Skeletal muscle tissue (tissue), 4 donors: Measurements from ENCODE around the gene KTI12. TPM values are rescaled to one million over a fixed set of nuclear protein-coding genes. Genes with fewer than 3 reads are reported as not detected.
"Not testable (repeated sequence)": the region's sequence is repeated elsewhere in the genome, so short reads cannot be mapped to it uniquely, and the experiment has no call there.

ENCODE experiments used
- H3K27ac ChIP-seq: one replicate; pipeline ENCODE4 v1.7.0; 2013; ENCODE audit warnings: mild to moderate bottlenecking, low read depth, low read length, inconsistent platforms
- H3K27me3 ChIP-seq, 3 donors: one replicate each; pipeline ENCODE4 v1.7.0; 2013; ENCODE audit warnings: low read length in 3 of 3; ENCODE audit not compliant: control insufficient read depth in 3 of 3, insufficient read depth in 3 of 3
- H3K36me3 ChIP-seq, 3 donors: one replicate each; pipeline ENCODE4 v1.7.0; 2013; ENCODE audit warnings: low read length in 3 of 3; ENCODE audit not compliant: control insufficient read depth in 3 of 3, insufficient read depth in 3 of 3
- H3K4me1 ChIP-seq, 3 donors: one replicate each; pipeline ENCODE4 v1.7.0; 2013; ENCODE audit warnings: low read length in 3 of 3, mild to moderate bottlenecking in 3 of 3; ENCODE audit not compliant: control insufficient read depth in 3 of 3, insufficient read depth in 3 of 3
- H3K4me3 ChIP-seq, 3 donors: one replicate each; pipeline ENCODE4 v1.7.0; 2013; ENCODE audit warnings: low read length in 3 of 3
- H3K9ac ChIP-seq, 3 donors: one replicate each; pipeline ENCODE4 v1.7.0; 2013; ENCODE audit warnings: low read length in 3 of 3, mild to moderate bottlenecking in 3 of 3, moderate library complexity in 2 of 3, low read depth in 1 of 3
- H3K9me3 ChIP-seq, 3 donors: one replicate each; pipeline ENCODE4 v1.7.0; 2013; ENCODE audit warnings: low read length in 3 of 3; ENCODE audit not compliant: control insufficient read depth in 3 of 3
- total RNA-seq: library from RNA; depleted of rRNA; stranded (reverse); fragments of >200 nt; gene quantifications from one replicate; pipeline ENCODE4 v1.2.3, GENCODE V29; 2014
- donor health status: Osteomylitis.

Gene KTI12
- total RNA-seq, 1 donor from 2014 or later: 5.7 TPM

GRCh38 chr1:52057255-52057654, 23.6 kb upstream of the KTI12 start:
- H3K4me1 ChIP-seq: peaks cover 17 to 43% (median 38%) of the 10 kb centered on the region in 3 donors
- peaks cover 8 to 14% (median 12%) of the 10 kb centered on the region in 3 donors for H3K36me3 ChIP-seq
- H3K27me3 ChIP-seq: no peaks in the 10 kb centered on the region
- peak overlapping the region; percentile 4 to 94 (median 91) for H3K9ac ChIP-seq
- H3K27ac ChIP-seq: peak overlapping the region; percentile 91
- peak overlapping the region; percentile 91 to 99 (median 94) for H3K4me3 ChIP-seq
- no peaks in the 10 kb centered on the region for H3K9me3 ChIP-seq

DNA sequence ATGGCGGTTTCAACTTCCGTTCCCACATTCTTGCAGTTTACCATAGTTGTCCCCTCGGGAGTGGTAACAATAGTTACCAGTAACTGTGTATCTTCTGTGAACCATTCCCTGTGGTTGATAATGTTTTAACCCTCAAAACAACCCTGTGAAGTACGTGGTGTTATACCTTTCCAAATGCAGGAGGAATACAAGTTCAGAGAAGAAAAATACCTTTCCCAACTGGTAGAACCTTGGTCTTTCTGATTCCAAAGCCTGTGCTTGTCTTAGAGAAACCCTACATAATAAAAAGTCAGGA, 23.3 kb upstream of the KTI12 start:
- Histone ChIP-seq H3K4me1 (peaks cover 17 to 43% (median 38%) of the 10 kb centered on the region in 3 donors), H3K4me3 (peak overlapping the region; percentile 91 to 99 (median 94)), H3K9ac (peak overlapping the region; percentile 91 to 94 (median 93)), H3K27ac (peak overlapping the region; percentile 91), H3K9me3 (no peaks in the 10 kb centered on the region), H3K36me3 (peaks cover 8 to 17% (median 12%) of the 10 kb centered on the region in 3 donors), H3K27me3 (no peaks in the 10 kb centered on the region)

DNA sequence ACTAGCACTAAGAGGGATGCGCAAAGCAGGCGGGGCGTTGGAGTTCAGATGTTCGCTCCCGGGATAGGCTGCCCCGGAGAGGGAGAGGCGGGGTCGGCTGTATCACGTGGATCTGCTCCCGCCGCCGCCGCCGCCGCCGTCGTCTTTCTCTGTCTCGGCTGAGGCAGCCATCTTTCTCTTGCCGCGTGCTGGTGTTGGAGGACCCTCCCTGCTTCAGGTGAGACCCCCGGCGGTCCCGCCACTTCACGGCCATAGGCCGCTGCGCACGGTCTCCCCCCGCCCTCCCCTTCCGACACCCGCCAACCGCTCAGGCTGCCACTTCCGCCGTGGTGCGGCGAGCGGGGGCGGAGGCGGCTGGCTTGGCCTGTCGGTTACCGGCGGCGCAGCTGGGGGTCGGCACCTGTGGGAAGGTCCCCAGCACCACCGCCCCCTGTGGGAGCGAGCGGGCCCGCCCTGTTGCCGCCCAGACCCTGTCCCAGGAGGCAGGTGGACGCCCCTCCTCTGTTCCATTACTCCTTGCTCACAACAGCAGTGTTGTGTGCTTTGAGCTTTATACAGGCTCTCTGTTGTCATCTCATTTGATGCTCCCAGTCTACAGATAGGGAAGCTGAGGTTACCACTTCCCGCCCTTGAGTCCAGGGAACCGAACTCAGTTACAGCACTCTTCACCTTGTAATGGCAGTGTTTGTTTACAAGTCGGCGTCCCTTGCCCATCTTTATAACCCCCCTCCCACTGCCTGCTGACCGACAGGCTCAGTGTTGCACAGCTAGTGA, 22.7 kb upstream of the KTI12 start, which contains the start of gene BTF3L4:
Gene BTF3L4, plus strand, starts transcription at position 133 of the 774 bp plus-strand sequence. CDS start 3,553 bp downstream, outside the sequence.
- H3K36me3 ChIP-seq: peaks cover 8 to 17% (median 12%) of the 10 kb centered on the region in 3 donors
- H3K9ac ChIP-seq: peak within 1 kb of the TSS; percentile 91 to 94 (median 93)
- peak within 1 kb of the TSS; percentile 91 for H3K27ac ChIP-seq
- H3K9me3 ChIP-seq: no peaks in the 10 kb centered on the region
- H3K4me1 ChIP-seq: peaks cover 17 to 43% (median 38%) of the 10 kb centered on the region in 3 donors
- H3K27me3 ChIP-seq: no peaks in the 10 kb centered on the region
- peak within 1 kb of the TSS; percentile 91 to 99 (median 94) for H3K4me3 ChIP-seq

DNA sequence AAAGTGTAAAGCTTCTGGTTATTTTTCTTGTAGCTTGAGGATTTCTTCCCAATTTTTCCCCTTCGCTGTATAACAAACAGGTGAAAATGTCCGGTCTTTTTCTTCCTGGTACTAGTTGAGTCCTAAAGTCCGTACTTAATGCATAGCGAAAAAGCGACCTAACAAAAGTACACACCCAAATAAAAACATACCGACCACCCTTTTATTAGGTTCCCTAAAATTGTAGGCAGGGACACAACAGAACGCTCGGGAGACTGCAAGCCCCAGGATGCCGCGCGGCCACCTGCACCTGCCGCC, 22.2 kb upstream of the KTI12 start:
- no peaks in the 10 kb centered on the region for H3K9me3 ChIP-seq
- H3K27me3 ChIP-seq: no peaks in the 10 kb centered on the region
- H3K4me3 ChIP-seq: peak overlapping the region; percentile 91 to 98 (median 94)
- H3K36me3 ChIP-seq: peaks cover 5 to 14% (median 8%) of the 10 kb centered on the region in 3 donors
- H3K27ac ChIP-seq: peak overlapping the region; percentile 86
- H3K9ac ChIP-seq: peak overlapping the region; percentile 85 to 87 (median 87)
- H3K4me1 ChIP-seq: peaks cover 17 to 43% (median 38%) of the 10 kb centered on the region in 3 donors

GRCh38 chr1:52055066-52055865, 21.7 kb upstream of the KTI12 start, which contains the start of gene TXNDC12:
TSS of gene TXNDC12 (minus strand) at chr1:52055191. CDS start at chr1:52055096, 95 bp downstream.
- Histone ChIP-seq H3K9ac (peak within 1 kb of the TSS; percentile 85 to 87 (median 87)), H3K4me1 (peaks cover 17 to 43% (median 38%) of the 10 kb centered on the region in 3 donors), H3K4me3 (peak within 1 kb of the TSS; percentile 91 to 98 (median 94)), H3K36me3 (peaks cover under 1 to 9% (median 3%) of the 10 kb centered on the region in 3 donors), H3K9me3 (no peaks in the 10 kb centered on the region), H3K27me3 (no peaks in the 10 kb centered on the region), H3K27ac (peak within 1 kb of the TSS; percentile 91)

- Histone ChIP-seq H3K9me3 (no peaks in the 10 kb centered on the region), H3K4me1 (peaks cover 17 to 43% (median 38%) of the 10 kb centered on the region in 3 donors), H3K36me3 (peaks cover 0 to 6% (median 0%) of the 10 kb centered on the region in 3 donors), H3K27ac (peak overlapping the region; percentile 86), H3K27me3 (no peaks in the 10 kb centered on the region), H3K9ac (peak overlapping the region; percentile 85 to 87 (median 87)), H3K4me3 (peak overlapping the region; percentile 91 to 98 (median 94))
Measured at GRCh38 chr1:52054496-52055065, 21.0 kb upstream of the KTI12 start.

- Histone ChIP-seq H3K4me1 (peaks cover 17 to 39% (median 36%) of the 10 kb centered on the region in 3 donors), H3K27ac (no peak overlapping the region), H3K36me3 (peaks cover 0 to 6% (median 0%) of the 10 kb centered on the region in 3 donors), H3K4me3 (peak overlapping the region in 2 of 3 donors; percentile 94 to 98), H3K9me3 (no peaks in the 10 kb centered on the region), H3K27me3 (no peaks in the 10 kb centered on the region), H3K9ac (peak overlapping the region in 2 of 3 donors; percentile 85 to 87)
Measured at GRCh38 chr1:52053862-52054261, 20.3 kb upstream of the KTI12 start.

DNA sequence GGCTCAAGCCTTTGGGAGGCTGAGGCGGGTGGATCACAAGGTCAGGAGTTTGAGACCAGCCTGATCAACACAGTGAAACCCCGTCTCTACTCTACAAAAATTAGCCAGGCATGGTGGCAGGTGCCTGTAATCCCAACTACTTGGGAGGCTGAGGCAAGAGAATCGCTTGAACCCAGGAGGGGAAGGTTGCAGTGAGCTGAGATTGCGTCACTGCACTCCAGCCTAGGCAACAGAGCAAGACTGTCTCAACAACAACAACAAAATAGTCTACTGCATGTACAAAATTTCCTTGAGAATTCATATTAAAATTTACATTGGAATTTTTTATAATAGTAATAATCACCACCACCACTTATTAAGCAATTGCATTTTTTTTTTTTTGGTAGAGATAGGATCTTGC, 15.7 kb upstream of the KTI12 start:
- not testable (repeated sequence) for H3K9me3 ChIP-seq, H3K4me1 ChIP-seq, H3K36me3 ChIP-seq, H3K27me3 ChIP-seq, H3K4me3 ChIP-seq, H3K9ac ChIP-seq, H3K27ac ChIP-seq

DNA sequence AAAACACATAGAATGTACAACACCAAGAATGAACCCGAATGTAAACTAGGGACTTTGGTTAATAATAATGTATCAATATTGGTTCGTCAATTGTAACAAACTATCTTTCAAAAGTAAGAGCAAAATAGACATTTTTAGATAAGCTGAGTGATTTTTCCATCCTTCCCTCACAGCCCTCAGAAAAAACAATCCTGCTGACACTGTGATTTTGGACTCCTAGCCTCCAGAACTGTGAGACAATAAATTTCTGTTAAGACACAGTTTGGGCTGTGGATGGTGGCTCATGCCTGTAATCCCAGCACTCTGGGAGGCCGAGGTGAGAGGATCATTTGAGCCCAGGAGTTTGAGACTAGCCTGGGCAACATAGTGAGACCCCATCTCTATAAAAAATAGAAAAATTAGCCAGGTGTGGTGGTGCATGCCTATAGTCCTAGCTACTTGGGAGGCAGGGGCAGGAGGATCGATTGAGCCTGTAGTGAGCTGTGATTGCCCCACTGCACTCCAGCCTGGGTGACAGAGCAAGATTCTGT, 12.1 kb upstream of the KTI12 start:
- not testable (repeated sequence) for H3K9ac ChIP-seq, H3K4me1 ChIP-seq, H3K4me3 ChIP-seq, H3K9me3 ChIP-seq, H3K27me3 ChIP-seq, H3K27ac ChIP-seq, H3K36me3 ChIP-seq
